Thoracic aorta endothelial cell (primary cell): ENCODE results near the gene CAPG. TPM values are rescaled to one million over a fixed set of nuclear protein-coding genes. Genes with fewer than 3 reads are reported as not detected.

Experiments
- small RNA-seq: library from RNA; depleted of rRNA; stranded (forward); fragments of <200 nt; gene quantifications from one replicate; pipeline ENCODE3, GENCODE V24; 2012
- total RNA-seq: library from RNA; depleted of rRNA; stranded (reverse); fragments of >200 nt; gene quantifications from 2 replicates; pipeline ENCODE4 v1.2.3, GENCODE V29; 2012

The CAPG gene, protein sequence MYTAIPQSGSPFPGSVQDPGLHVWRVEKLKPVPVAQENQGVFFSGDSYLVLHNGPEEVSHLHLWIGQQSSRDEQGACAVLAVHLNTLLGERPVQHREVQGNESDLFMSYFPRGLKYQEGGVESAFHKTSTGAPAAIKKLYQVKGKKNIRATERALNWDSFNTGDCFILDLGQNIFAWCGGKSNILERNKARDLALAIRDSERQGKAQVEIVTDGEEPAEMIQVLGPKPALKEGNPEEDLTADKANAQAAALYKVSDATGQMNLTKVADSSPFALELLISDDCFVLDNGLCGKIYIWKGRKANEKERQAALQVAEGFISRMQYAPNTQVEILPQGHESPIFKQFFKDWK
- 26.0 and 36.8 TPM in 2 replicates for total RNA-seq

DNA sequence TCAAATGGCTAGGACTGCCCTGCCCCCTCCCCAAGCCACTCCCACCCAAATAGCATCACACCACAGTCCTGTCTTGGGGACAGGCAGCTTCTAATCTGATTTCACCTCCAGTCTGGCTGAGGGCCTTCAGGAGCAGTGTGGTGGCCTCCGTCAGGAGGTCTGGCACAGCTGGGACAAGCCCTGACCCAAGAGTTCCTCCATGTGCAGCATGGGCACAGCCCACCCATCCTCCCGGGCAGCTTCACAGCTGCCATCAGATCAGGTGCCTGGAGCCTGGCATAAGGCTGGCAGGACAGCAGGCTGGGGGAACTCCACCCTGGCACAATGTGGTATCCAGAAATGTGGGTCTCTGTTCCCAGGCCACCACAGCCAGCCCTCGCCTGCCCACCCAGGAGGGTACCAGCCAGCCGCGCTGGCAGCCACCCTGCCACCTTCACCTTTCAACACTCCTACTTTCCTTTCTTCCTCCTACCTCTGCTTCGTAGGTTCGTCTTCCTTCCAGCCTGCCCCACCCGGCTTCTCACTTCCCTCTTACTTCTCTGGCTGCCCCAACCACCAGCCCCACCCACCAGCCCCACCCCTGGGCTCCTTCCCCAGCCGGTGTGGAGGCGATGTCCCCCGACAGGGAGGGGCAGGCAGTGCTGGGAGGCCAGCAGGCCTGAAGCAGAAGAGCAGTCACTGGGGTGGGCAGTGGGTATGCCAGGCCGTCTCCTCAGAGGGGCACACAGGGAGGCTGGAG is at the start of gene CAPG:
TSS of gene CAPG (minus strand) at position 522 of the 739 bp plus-strand sequence. CDS start 8,221 bp downstream, outside the sequence.

DNA sequence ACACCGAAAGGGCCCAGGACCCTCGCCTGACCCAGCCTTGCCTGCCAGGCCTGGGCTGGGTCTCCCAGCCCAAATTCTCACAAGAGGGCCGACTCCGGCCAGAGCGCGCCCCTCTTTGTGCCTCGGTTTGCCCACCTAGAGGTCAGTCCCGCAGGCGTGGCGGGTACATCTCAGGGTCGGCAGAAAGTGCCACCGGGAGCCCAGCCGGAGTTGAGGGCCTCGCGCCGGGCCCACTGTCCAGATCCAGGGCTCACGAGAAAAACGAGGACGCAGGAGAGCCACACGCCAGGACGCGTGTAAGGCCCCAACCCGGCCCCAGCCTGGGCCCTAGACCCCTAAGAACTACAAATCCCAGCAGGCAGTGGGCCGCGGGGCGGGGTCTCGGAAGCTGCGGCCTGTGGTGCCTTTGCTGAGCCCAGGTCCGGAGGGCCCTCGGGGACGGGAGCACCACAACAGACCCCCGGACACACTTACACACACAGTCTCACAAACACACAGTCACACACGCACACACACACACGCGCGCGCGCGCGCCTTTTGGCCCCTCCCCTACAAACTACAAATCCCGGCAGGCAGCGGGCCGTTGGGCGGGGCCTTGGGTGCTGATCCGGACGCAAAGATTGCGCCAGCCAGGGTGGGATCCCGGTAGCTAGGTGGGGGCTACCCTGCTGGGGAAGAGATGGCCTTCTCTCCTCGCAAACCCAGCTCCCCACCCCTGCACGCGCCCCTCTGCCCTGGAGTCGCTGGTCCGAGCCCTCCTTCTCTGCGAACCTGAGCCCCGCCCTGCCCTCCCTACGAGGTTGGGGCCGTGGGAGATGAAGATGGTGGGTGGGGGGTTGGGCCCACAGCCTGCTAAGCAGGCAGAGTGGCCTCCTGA is 8.2 kb upstream of the CAPG start, which contains the start of gene SH2D6:
TSS of gene SH2D6 (plus strand) at position 583 of the 877 bp plus-strand sequence. CDS start 10,752 bp downstream, outside the sequence.

DNA sequence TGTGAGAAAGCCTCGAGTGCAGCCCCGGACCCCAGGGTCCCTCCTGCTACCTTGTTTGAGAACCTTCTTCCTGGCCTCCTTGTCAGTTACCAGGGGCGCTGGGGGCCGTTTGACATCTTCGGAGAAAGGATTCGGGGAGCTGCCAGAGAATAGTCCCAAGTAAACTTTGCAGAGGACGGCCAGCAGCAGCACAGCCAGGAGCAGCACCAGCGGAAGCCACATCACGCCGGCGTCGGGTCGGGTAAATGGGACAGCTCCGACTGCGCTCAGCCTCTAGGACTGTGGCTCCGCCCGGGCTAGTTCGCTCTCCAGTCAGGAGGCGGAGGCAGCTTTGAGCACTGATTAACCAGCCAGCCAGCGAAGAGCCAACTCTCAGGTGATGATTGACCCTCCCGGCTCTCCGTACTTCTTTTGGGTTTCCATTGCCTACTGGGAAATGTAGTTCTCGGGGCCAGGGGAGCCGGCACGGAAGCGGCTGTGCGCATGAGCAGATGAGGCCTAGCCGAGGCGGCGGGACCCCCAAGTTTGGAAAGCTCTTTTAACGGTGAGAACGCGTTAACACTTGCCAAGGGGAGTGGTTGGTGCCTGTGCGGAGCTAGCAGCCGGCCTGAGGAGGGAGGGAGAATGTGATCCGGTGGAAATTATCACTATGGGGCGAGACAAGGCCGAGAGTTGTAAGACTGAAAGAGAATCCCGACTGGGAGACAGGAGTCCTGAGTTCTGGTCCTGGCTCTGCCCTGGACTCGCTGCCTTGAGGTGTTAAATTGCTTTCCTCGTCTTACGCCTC is 55.7 kb downstream of the CAPG start, which contains the start of the genes ELMOD3 and RETSAT:
TSS of gene ELMOD3 (plus strand) at position 484 of the 787 bp plus-strand sequence. CDS start 2,430 bp downstream, outside the sequence.
TSS of gene RETSAT (minus strand) at position 243 of the 787 bp plus-strand sequence. CDS start at position 222, 21 bp downstream.

Small RNA genes within 50 kb of the gene (small RNA-seq; reads per million reads assigned to genes)
- gene AC062037.1 = not detected
- not detected for gene AC062037.2
- gene RF00019 = not detected
- gene RN7SL113P = not detected
- gene RN7SL251P = not detected

Other genes starting within 250 kb of the CAPG start
- gene TGOLN2, start 82.4 kb downstream of the CAPG start, total RNA-seq = 156 and 171 TPM in 2 replicates
- gene RETSAT, start 55.8 kb downstream of the CAPG start, total RNA-seq = 45.7 and 52.0 TPM in 2 replicates
- 11.6 and 15.0 TPM in 2 replicates for gene ELMOD3, start 55.6 kb downstream of the CAPG start, total RNA-seq
- gene SH2D6, start 8.3 kb upstream of the CAPG start, total RNA-seq = 0.53 TPM in 1 of 2 replicates, not detected in the other
- gene MAT2A, start 128.8 kb upstream of the CAPG start, total RNA-seq = 201 and 210 TPM in 2 replicates
- 41.6 and 42.8 TPM in 2 replicates for gene GGCX, start 151.1 kb upstream of the CAPG start, total RNA-seq
- 15.8 and 28.9 TPM in 2 replicates for gene VAMP8, start 167.2 kb upstream of the CAPG start, total RNA-seq
- 47.5 and 56.0 TPM in 2 replicates for gene VAMP5, start 174.1 kb upstream of the CAPG start, total RNA-seq
- gene RNF181, start 185.4 kb upstream of the CAPG start, total RNA-seq = 165 and 176 TPM in 2 replicates
- 7.5 and 8.6 TPM in 2 replicates for gene TMEM150A, start 192.3 kb upstream of the CAPG start, total RNA-seq
- 15.3 and 16.9 TPM in 2 replicates for gene C2orf68, start 201.7 kb upstream of the CAPG start, total RNA-seq
- 74.8 and 75.9 TPM in 2 replicates for gene USP39, start 205.8 kb upstream of the CAPG start, total RNA-seq